Liver (tissue), 3 donors: ENCODE results near the gene ATP11A.

Experiments used
- ATF3 ChIP-seq: IDR thresholded peaks from 2 replicates; pipeline ENCODE4 v1.6.1; 2016; ENCODE audit warnings: antibody characterized with exemption
- EGR1 ChIP-seq, 2 donors: IDR thresholded peaks; 2 replicates each; pipeline ENCODE4 v1.6.1; 2016 to 2018; ENCODE audit warnings: antibody characterized with exemption in 2 of 2, low read depth in 2 of 2
- FOXA1 ChIP-seq: IDR thresholded peaks from 2 replicates; pipeline ENCODE4 v1.6.1; 2016; ENCODE audit warnings: antibody characterized with exemption
- FOXA2 ChIP-seq: IDR thresholded peaks from 2 replicates; pipeline ENCODE4 v1.6.1; 2016; ENCODE audit warnings: antibody characterized with exemption
- GABPA ChIP-seq, 2 donors: IDR thresholded peaks in 1 of 2; conservative IDR thresholded peaks in 1 of 2; 2 replicates each; pipeline ENCODE4 v1.6.1; 2016; ENCODE audit warnings: antibody characterized with exemption in 2 of 2, mild to moderate bottlenecking in 1 of 2, moderate library complexity in 1 of 2
- HNF4A ChIP-seq, 2 donors: conservative IDR thresholded peaks; 2 replicates each; pipeline ENCODE4 v1.6.1; 2016; ENCODE audit warnings: antibody characterized with exemption in 2 of 2, mild to moderate bottlenecking in 2 of 2
- MAX ChIP-seq: IDR thresholded peaks from 2 replicates; pipeline ENCODE4 v1.6.1; 2016; ENCODE audit warnings: antibody characterized with exemption
- RAD21 ChIP-seq, 2 donors: IDR thresholded peaks; 2 replicates each; pipeline ENCODE4 v1.6.1; 2016; ENCODE audit warnings: antibody characterized with exemption in 2 of 2, mild to moderate bottlenecking in 2 of 2
- RXRA ChIP-seq, 2 donors: IDR thresholded peaks; 2 replicates each; pipeline ENCODE4 v1.6.1; 2017 to 2018; ENCODE audit warnings: antibody characterized with exemption in 2 of 2, mild to moderate bottlenecking in 1 of 2
- TAF1 ChIP-seq: conservative IDR thresholded peaks from 2 replicates; pipeline ENCODE4 v1.6.1; 2016; ENCODE audit warnings: antibody characterized with exemption, mild to moderate bottlenecking
- YY1 ChIP-seq: IDR thresholded peaks from 2 replicates; pipeline ENCODE4 v1.6.1; 2016; ENCODE audit warnings: antibody characterized with exemption, mild to moderate bottlenecking
- TF ChIP-seq, protein P1 (sequence below): fragments of 150-350 bp; IDR thresholded peaks from 2 replicates; pipeline ENCODE4 v1.5.1; 2017; ENCODE audit warnings: improper control_type of control experiment, low read depth, low read length; ENCODE audit not compliant: missing input control
- donor health status: healthy.
- donor health status: healthy.

DNA sequence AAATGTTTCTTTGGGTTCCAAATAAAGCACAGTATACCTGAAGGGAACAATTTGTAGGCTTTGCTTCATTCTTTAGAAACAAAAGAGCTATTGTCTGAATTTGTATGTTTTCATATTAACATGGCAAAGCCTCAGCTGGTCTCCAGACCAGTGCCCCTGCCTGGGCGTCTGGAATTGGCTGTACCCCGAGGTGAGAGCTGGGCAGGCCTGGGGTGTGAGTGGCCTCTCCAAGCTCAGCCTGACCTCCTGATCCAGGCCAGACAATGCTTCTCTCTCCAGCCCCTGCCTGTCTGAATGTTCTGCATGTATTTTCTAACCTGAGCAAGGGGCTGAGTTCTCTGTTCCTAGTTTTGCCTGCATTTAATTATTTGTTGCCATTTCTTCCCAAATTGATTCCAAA is 212.8 kb downstream of the ATP11A start:
- TF ChIP-seq, protein P1, sequence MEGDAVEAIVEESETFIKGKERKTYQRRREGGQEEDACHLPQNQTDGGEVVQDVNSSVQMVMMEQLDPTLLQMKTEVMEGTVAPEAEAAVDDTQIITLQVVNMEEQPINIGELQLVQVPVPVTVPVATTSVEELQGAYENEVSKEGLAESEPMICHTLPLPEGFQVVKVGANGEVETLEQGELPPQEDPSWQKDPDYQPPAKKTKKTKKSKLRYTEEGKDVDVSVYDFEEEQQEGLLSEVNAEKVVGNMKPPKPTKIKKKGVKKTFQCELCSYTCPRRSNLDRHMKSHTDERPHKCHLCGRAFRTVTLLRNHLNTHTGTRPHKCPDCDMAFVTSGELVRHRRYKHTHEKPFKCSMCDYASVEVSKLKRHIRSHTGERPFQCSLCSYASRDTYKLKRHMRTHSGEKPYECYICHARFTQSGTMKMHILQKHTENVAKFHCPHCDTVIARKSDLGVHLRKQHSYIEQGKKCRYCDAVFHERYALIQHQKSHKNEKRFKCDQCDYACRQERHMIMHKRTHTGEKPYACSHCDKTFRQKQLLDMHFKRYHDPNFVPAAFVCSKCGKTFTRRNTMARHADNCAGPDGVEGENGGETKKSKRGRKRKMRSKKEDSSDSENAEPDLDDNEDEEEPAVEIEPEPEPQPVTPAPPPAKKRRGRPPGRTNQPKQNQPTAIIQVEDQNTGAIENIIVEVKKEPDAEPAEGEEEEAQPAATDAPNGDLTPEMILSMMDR = no peak
- TF ChIP-seq RAD21 (IDR thresholded peaks at IDR 0.05) (no peak), RXRA (IDR thresholded peaks at IDR 0.05) (no peak), YY1 (no peak), FOXA1 (no peak), MAX (no peak), TAF1 (no peak), HNF4A (conservative IDR thresholded peaks at IDR 0.05) (no peak), GABPA (IDR thresholded peaks at IDR 0.05 in 1 of 2, conservative IDR thresholded peaks at IDR 0.05 in 1 of 2) (no peak), EGR1 (IDR thresholded peaks at IDR 0.05; ENCODE audit: low read depth in 2 of 2) (no peak), ATF3 (no peak), FOXA2 (no peak)
